CD14-positive monocyte (primary cell): ENCODE results near the gene CDK6. TPM values are rescaled to one million over a fixed set of nuclear protein-coding genes. Genes with fewer than 3 reads are reported as not detected.
A peak's percentile ranks its signal among the peaks of the same experiment; 100 is the strongest.

Experiments used
- DNase-seq, 3 donors: peaks; one replicate each; pipeline ENCODE4 v3.0.0-alpha.2; 2011 to 2022
- H2AFZ ChIP-seq: 2 replicates; pipeline ENCODE4 v1.6.0; 2012; ENCODE audit warnings: mild to moderate bottlenecking, low read depth, low read length, inconsistent platforms; ENCODE audit not compliant: insufficient read depth, poor library complexity, severe bottlenecking
- H3K27ac ChIP-seq, 2 donors: 1 replicate in 1 of 2; 2 replicates in 1 of 2; pipeline ENCODE4 v1.5.1; 2012 to 2013; ENCODE audit warnings: low read length in 2 of 2, control low read depth in 1 of 2, inconsistent platforms in 1 of 2, low read depth in 1 of 2, mild to moderate bottlenecking in 1 of 2
- H3K27me3 ChIP-seq, 2 donors: one replicate each; pipeline versions ENCODE4 v1.6.0 to v1.6.1; 2011 to 2013; ENCODE audit warnings: low read length in 2 of 2; ENCODE audit not compliant: control insufficient read depth in 2 of 2, insufficient read depth in 2 of 2
- H3K36me3 ChIP-seq, 2 donors: replicated peaks in 1 of 2; 1 replicate in 1 of 2; 2 replicates in 1 of 2; pipeline versions ENCODE4 v1.5.1 to v1.6.1; 2012 to 2013; ENCODE audit warnings: low read length in 2 of 2, control low read depth in 1 of 2, inconsistent platforms in 1 of 2, mild to moderate bottlenecking in 1 of 2; ENCODE audit not compliant: insufficient read depth in 2 of 2, control insufficient read depth in 1 of 2
- H3K4me1 ChIP-seq, 2 donors: 1 replicate in 1 of 2; 2 replicates in 1 of 2; pipeline versions ENCODE4 v1.5.1 to v1.6.1; 2012 to 2013; ENCODE audit warnings: low read length in 2 of 2, control low read depth in 1 of 2, inconsistent platforms in 1 of 2, mild to moderate bottlenecking in 1 of 2, moderate library complexity in 1 of 2; ENCODE audit not compliant: insufficient read depth in 2 of 2, control insufficient read depth in 1 of 2
- H3K4me2 ChIP-seq: replicated peaks from 2 replicates; pipeline ENCODE3; 2012; ENCODE audit warnings: low read length, moderate library complexity, mild to moderate bottlenecking; ENCODE audit not compliant: poor library complexity, severe bottlenecking; ENCODE audit errors: extremely low read depth
- H3K4me3 ChIP-seq, 3 experiments: fragments of 200-600 bp in 1 of 3; sonication (generic) in 1 of 3; replicated peaks in 1 of 3; 1 replicate in 2 of 3; 2 replicates in 1 of 3; pipeline ENCODE4 v1.5.1; 2011 to 2013; ENCODE audit warnings: low read length in 3 of 3, mild to moderate bottlenecking in 3 of 3, control low read depth in 2 of 3, low read depth in 2 of 3, inconsistent platforms in 1 of 3, moderate library complexity in 1 of 3
- H3K79me2 ChIP-seq: 2 replicates; pipeline ENCODE4 v1.6.0; 2012; ENCODE audit warnings: mild to moderate bottlenecking, control low read depth, inconsistent platforms, low read length, moderate library complexity; ENCODE audit not compliant: insufficient read depth
- H3K9ac ChIP-seq: 2 replicates; pipeline ENCODE4 v1.6.0; 2017; ENCODE audit warnings: low read length, mild to moderate bottlenecking; ENCODE audit not compliant: insufficient read depth, poor library complexity, severe bottlenecking
- H3K9me3 ChIP-seq, 2 donors: replicated peaks in 1 of 2; 1 replicate in 1 of 2; 2 replicates in 1 of 2; pipeline versions ENCODE4 v1.5.1 to v1.6.1; 2012 to 2013; ENCODE audit warnings: low read length in 2 of 2, control low read depth in 1 of 2; ENCODE audit not compliant: control insufficient read depth in 1 of 2, insufficient read depth in 1 of 2
- H4K20me1 ChIP-seq: 2 replicates; pipeline ENCODE4 v1.6.0; 2012; ENCODE audit warnings: mild to moderate bottlenecking, low read length, control low read depth, moderate library complexity; ENCODE audit not compliant: insufficient read depth
- H3K27ac Mint-ChIP-seq, 7 donors: one replicate each; pipeline ENCODE4 v1.8.0; 2020; ENCODE audit warnings: mild to moderate bottlenecking in 7 of 7, mixed read lengths in 7 of 7, moderate library complexity in 6 of 7, inconsistent platforms in 2 of 7
- H3K27me3 Mint-ChIP-seq, 3 donors: one replicate each; pipeline ENCODE4 v1.8.0; 2021 to 2022; ENCODE audit warnings: low read depth in 3 of 3, mild to moderate bottlenecking in 3 of 3, mixed read lengths in 3 of 3, moderate library complexity in 3 of 3, inconsistent platforms in 1 of 3
- H3K36me3 Mint-ChIP-seq, 2 donors: one replicate each; pipeline ENCODE4 v1.8.0; 2020; ENCODE audit warnings: mixed read lengths in 2 of 2, inconsistent platforms in 1 of 2, mild to moderate bottlenecking in 1 of 2
- H3K4me1 Mint-ChIP-seq: one replicate; pipeline ENCODE4 v1.8.0; 2020; ENCODE audit warnings: mild to moderate bottlenecking, mixed read lengths
- H3K4me3 Mint-ChIP-seq, 2 donors: one replicate each; pipeline ENCODE4 v1.8.0; 2020; ENCODE audit warnings: mild to moderate bottlenecking in 2 of 2, mixed read lengths in 2 of 2, moderate library complexity in 1 of 2
- H3K9me3 Mint-ChIP-seq, 7 donors: one replicate each; pipeline ENCODE4 v1.8.0; 2020 to 2022; ENCODE audit warnings: mixed read lengths in 7 of 7, mild to moderate bottlenecking in 6 of 7, moderate library complexity in 6 of 7, inconsistent platforms in 2 of 7
- CTCF ChIP-seq: fragments of 200-600 bp; IDR thresholded peaks from one replicate; pipeline ENCODE4 v1.8.0; 2022; ENCODE audit warnings: antibody characterized with exemption, mild to moderate bottlenecking
- WGBS: methylation state at CpG from one replicate; pipeline ENCODE4 v1.1.5; 2013; ENCODE audit warnings: missing lambda C conversion rate; ENCODE audit not compliant: insufficient coverage; 5-methylcytosine and 5-hydroxymethylcytosine counted together
- intact Hi-C, 2 donors: fragments of 100-400 bp; cut with micrococcal nuclease; formaldehyde crosslinking; loops; one replicate each; pipeline versions ENCODE4 v1.15.0 to v1.15.1; 2023
- polyA plus RNA-seq, 3 donors: library from polyadenylated mRNA; depleted of rRNA in 1 of 3; unstranded in 2 of 3; stranded (reverse) in 1 of 3; fragments of 300-500 nt in 2 of 3; fragments of >200 nt in 1 of 3; fragmentation: Illumina TruSeq in 2 of 3; gene quantifications; 1 replicate in 2 of 3; 2 replicates in 1 of 3; pipeline ENCODE4 v1.2.3, GENCODE V29; 2012 to 2021

CDK6 gene
- polyA plus RNA-seq, 3 donors: 3.4 to 4.3 (median 3.8) TPM

DNA sequence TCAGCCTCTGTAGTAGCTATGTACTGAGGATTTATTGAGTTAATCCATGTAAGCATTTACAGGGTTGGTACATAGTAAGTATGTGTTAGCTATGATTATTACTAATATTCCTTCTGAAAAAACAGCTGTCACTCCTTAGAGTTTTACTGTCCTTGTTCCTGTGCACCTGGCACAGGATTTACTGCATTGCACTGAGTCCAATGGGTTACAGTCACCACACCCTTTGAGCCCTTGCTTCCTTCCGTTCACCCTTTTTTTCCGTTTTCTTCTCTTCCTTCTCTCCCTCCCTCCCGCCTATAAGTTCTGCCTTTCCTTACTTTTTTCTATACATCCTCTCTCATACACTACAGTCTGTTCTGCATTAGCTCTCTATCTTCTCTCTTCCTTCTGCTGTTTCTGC lies 12.5 kb upstream of the CDK6 start:
- no peaks in the 10 kb centered on the region for H4K20me1 ChIP-seq
- no peaks in the 10 kb centered on the region for H3K79me2 ChIP-seq
- H3K4me1 Mint-ChIP-seq: peaks cover 3% of the 10 kb centered on the region
- TF ChIP-seq CTCF: no peak
- peaks cover 0 to 1% (median 0%) of the 10 kb centered on the region in 3 donors for H3K27me3 Mint-ChIP-seq
- no peaks in the 10 kb centered on the region for H3K9me3 ChIP-seq
- intact Hi-C loops: no loop called here
- H3K4me2 ChIP-seq: no peak overlapping the region
- peaks cover 0 to 1% (median 0%) of the 10 kb centered on the region in 7 donors for H3K9me3 Mint-ChIP-seq
- DNase-seq: no peak
- WGBS: 25% methylated on average over 3 of the region's 3 CpGs
- no peak overlapping the region for H3K4me3 ChIP-seq
- H3K27ac ChIP-seq: no peak overlapping the region
- H3K9ac ChIP-seq: no peak overlapping the region
- H3K27ac Mint-ChIP-seq: no peak overlapping the region
- H3K4me1 ChIP-seq: peaks cover 0 to 4% of the 10 kb centered on the region in 2 donors
- H3K36me3 Mint-ChIP-seq: no peaks in the 10 kb centered on the region
- no peak overlapping the region for H3K4me3 Mint-ChIP-seq
- H2AFZ ChIP-seq: peak overlapping the region; percentile 1
- no peaks in the 10 kb centered on the region for H3K27me3 ChIP-seq
- H3K36me3 ChIP-seq: no peaks in the 10 kb centered on the region

- no peak overlapping the region for H3K27ac Mint-ChIP-seq
- Histone ChIP-seq H3K4me2 (no peak overlapping the region), H4K20me1 (no peaks in the 10 kb centered on the region), H3K79me2 (no peaks in the 10 kb centered on the region), H3K27ac (no peak overlapping the region), H3K9ac (no peak overlapping the region), H2AFZ (no peak overlapping the region), H3K9me3 (no peaks in the 10 kb centered on the region), H3K4me3 (no peak overlapping the region), H3K27me3 (no peaks in the 10 kb centered on the region), H3K4me1 (peaks cover 0 to 4% of the 10 kb centered on the region in 2 donors), H3K36me3 (no peaks in the 10 kb centered on the region)
- H3K4me3 Mint-ChIP-seq: no peak overlapping the region
- H3K4me1 Mint-ChIP-seq: peaks cover 3% of the 10 kb centered on the region
- H3K36me3 Mint-ChIP-seq: no peaks in the 10 kb centered on the region
- 100% methylated on average over 1 of the region's 2 CpGs for WGBS
- intact Hi-C loops: no loop called here
- H3K27me3 Mint-ChIP-seq: peaks cover 0 to 2% (median 0%) of the 10 kb centered on the region in 3 donors
- no peak for TF ChIP-seq CTCF
- H3K9me3 Mint-ChIP-seq: peaks cover 0 to 4% (median under 1%) of the 10 kb centered on the region in 7 donors
- DNase-seq: no peak
These were observed 12.1 kb upstream of the CDK6 start for GRCh38 chr7:92848441-92848840.
